ENCODE measurements around the gene MACC1. TPM values are rescaled to one million over a fixed set of nuclear protein-coding genes. Genes with fewer than 3 reads are reported as not detected.

Gene MACC1
- total RNA-seq, 2 donors from 2014 or later: not detected

DNA sequence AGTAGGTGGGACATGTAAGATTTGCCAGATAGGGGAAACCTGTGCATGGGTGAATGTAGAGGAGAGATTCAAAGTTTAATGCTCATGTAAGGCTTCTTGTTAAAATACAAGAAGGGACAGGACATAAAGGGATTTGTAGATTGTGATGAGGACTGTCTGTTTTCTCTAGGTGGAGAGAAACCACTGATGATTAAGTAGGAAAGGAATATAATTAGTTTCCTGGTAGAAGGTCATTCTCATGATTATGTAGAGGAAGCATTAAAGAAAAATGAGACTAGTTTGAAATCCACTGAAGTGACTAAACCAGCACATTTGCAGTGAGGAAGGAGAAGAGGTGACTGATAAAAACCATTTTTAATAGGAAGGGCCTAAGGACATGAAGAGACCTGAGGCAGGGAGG lies 19.6 kb upstream of the MACC1 start:
- Mint-ChIP-seq H3K9me3 (no peaks in the 10 kb centered on the region), H3K27ac (no peak overlapping the region), H3K36me3 (no peaks in the 10 kb centered on the region)
- no peak for DNase-seq (ENCODE audit: low spot score in 2 of 2)
- ATAC-seq: no peak

DNA sequence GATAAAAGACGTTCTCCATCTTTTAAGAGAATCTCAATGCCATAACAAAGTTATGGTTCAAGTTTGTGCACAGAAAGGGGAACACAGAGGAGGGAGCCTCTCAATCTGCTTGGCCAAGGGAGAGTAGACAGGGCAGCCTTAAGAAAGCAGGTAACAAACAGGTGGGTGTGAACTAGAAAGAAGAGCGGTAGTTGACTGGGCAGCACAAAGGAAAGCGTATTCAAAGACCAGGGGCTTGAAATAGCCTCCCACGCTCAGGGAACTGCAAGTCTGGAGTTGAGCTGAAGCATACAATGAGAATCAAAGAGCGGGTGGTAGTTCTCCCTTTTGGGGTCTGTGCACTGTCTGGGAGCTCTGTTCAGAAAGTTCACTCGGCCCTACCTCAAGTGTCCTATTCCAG lies 18.9 kb upstream of the MACC1 start:
- no peak for DNase-seq (ENCODE audit: low spot score in 2 of 2)
- H3K36me3 Mint-ChIP-seq: no peaks in the 10 kb centered on the region
- no peak for ATAC-seq
- H3K27ac Mint-ChIP-seq: no peak overlapping the region
- H3K9me3 Mint-ChIP-seq: no peaks in the 10 kb centered on the region

DNA sequence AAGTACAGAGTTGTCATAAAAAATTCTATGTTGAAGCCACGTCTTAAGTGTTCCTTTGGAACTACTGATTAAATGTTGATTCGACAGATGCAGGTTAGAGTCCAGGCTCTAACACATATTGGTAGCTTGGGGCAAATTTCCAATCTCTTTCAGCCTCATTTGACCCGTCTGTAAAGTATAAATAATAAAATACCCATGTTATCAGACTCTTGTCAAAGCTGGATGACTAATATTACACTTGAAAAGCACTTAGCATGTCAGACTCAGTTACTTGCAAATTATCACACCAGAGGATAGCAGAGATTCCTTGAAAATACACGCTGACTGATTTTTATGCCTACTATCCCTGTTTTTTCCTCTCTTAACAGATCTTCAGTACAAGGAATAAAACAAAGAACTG lies 18.1 kb upstream of the MACC1 start:
- DNase-seq (ENCODE audit: low spot score in 2 of 2) (no peak), ATAC-seq (no peak)
- H3K36me3 Mint-ChIP-seq: no peaks in the 10 kb centered on the region
- H3K9me3 Mint-ChIP-seq: no peaks in the 10 kb centered on the region
- no peak overlapping the region for H3K27ac Mint-ChIP-seq

DNA sequence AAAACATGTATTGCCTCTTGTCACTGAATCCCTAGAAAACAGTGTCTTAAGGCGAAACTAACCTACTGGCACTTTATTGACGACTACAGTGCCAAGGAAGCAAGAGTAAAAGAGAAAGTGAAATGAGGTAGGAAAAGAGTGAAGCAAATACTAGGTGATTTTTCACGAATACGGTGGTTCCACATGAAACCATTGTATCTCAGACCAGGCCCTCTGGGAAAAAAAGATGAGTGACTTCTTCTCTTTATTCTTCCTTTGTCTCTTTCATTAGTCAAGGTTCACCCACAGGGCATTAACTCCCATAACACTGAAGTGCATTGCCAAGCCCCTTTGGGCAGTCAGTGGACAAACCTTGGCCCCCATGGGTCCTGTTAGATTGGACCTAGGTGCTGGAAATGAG lies 16.2 kb upstream of the MACC1 start:
- no peak overlapping the region for H3K27ac Mint-ChIP-seq
- no peaks in the 10 kb centered on the region for H3K36me3 Mint-ChIP-seq
- no peaks in the 10 kb centered on the region for H3K9me3 Mint-ChIP-seq
- DNase-seq (ENCODE audit: low spot score in 2 of 2): no peak
- no peak for ATAC-seq

DNA sequence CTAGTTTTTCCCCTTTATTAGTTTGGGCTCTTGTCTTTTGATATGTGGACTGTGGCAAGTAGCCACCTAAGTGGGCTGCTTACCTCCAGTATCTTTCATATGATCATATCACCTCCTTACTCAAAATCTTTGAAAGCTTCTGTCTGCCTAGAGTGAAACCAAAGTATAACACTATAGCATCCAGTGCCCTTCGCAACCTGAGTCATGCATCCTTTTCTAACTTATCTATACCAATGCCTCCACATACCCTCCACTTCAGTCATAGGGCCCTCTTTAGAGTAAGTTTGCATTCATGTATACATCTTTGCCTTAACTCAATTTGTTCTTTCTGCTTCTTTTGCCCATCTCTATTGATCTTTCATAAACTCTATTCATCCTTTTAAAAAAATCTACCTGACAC lies 15.7 kb upstream of the MACC1 start:
- no peak for DNase-seq (ENCODE audit: low spot score in 2 of 2)
- Mint-ChIP-seq H3K36me3 (no peaks in the 10 kb centered on the region), H3K27ac (no peak overlapping the region), H3K9me3 (no peaks in the 10 kb centered on the region)
- no peak for ATAC-seq

DNA sequence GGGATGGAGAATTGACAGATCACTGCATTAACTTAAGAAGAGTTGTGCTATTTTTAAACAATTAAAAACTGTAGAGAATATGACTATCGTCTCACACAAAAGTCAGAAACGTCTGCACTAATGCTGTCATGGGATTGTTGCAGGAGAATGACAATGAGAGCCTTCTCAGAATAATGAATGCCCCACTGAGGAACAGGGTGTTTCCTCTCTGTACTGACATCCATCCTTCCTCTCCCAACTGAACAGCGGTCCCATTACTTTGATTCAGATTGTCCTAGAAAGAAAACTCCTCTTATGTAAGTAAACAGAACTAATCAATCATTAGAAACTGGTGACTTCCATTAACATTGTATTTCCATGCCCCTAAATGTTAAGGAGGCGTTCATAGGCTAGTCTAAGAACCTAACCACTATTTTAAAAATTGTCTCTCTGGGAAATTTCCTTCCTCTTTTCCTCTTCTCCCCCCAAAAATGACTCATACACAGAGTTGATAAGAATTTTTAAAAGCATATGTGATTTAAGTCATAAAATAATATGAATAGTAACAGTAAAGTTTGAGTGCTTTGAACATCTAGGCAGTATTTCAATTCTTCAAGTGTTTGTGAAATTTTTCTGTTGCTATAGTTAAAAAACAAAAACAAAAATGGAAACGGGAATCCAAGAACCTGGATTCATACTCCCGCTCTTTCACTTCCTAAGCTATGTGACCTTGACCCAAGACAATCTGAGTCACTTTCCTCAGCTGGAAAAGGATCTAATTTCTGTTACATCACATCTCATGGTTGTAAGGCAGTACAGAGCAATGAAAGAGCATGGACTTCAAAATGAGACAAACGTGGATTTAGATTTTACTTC lies 12.7 kb upstream of the MACC1 start:
- Mint-ChIP-seq H3K9me3 (peaks cover 0 to 8% of the 10 kb centered on the region in 2 donors), H3K27ac (no peak overlapping the region), H3K36me3 (no peaks in the 10 kb centered on the region)
- DNase-seq (ENCODE audit: low spot score in 2 of 2): no peak
- ATAC-seq: no peak

DNA sequence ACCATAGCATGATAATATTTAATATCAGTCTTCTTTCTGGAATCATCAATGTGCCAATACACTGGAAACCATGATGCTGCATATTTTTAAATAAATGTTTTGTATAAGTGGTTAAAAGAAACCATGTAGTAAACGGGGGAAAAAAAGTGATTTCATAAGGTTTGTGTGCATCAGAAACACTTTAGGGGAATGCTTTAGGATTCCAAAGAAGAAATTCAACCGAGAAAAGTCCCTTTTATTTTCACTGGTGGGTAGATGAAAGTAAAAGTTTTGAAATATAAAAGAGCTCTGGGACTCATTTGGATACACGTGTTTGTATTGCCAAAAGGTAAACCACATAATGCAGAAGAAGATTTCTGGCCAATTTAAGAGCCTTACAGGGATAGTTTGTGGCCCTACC lies 11.9 kb upstream of the MACC1 start:
- Mint-ChIP-seq H3K9me3 (peaks cover 0 to 10% of the 10 kb centered on the region in 2 donors), H3K27ac (no peak overlapping the region), H3K36me3 (no peaks in the 10 kb centered on the region)
- no peak for ATAC-seq
- DNase-seq (ENCODE audit: low spot score in 2 of 2): no peak

DNA sequence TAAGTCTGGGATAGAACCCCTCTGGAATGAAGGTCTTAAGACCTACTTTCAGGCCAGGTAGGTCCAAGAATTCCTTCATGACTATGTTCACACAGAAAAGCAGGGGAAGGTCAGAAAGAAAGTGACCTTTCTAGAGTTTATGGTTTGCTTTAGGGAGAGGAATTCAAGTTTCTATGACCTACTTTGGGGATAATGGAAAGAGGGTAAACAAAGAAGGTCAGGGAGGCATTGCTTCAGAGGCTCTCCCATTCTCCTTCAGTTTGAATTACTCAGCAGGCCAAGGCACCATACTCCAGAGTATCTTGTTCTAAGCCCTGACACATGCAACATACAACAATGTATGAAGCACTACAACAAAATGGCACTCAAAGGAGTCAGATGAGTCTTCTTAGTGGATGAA lies 11.5 kb upstream of the MACC1 start:
- H3K9me3 Mint-ChIP-seq: peaks cover 0 to 10% of the 10 kb centered on the region in 2 donors
- no peaks in the 10 kb centered on the region for H3K36me3 Mint-ChIP-seq
- DNase-seq (ENCODE audit: low spot score in 2 of 2): no peak
- no peak for ATAC-seq
- no peak overlapping the region for H3K27ac Mint-ChIP-seq

DNA sequence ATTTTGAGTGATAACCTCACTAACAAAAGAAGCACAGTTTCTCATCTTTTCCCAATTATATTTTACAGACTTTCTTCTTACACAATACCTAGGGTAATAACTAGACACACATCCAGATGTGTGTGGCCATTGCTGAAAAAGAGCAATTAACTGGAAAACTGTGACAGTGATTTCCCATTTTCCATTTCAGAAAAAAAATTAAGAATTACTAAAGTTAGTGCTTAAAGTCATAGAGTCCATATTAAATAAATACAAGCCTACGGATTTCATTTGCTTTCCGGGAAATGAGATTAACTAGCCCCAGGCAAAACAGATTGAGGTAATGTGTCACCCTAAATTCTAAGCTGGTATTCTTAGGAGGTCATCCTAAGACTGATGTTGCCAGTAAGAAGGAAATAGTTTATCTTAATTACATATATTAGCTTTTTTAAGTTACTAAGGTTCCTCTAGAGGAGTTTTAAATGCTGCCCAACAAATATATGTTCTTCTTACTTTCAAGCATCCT lies 10.2 kb upstream of the MACC1 start:
- peaks cover 0 to 10% of the 10 kb centered on the region in 2 donors for H3K9me3 Mint-ChIP-seq
- H3K36me3 Mint-ChIP-seq: no peaks in the 10 kb centered on the region
- no peak overlapping the region for H3K27ac Mint-ChIP-seq
- ATAC-seq: no peak
- no peak for DNase-seq (ENCODE audit: low spot score in 2 of 2)

DNA sequence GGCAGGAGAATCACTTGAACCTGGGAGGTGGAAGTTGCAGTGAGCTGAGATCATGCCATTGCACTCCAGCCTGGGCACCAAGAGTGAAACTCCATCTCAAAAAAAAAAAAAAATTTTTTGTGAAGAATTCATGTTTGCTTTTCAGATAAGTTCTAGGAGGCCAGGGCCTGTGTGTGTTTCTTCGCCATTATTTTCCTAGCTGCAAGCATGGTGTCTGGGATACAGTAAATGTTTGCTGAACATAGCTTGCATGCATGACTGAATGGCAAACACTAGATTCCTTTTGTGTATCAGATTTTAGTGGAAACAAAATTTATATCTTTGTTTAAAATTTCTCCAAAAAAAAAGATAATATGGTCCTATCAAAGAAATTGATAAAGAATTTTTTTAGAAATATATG lies 9.7 kb upstream of the MACC1 start:
- DNase-seq (ENCODE audit: low spot score in 2 of 2): no peak

DNA sequence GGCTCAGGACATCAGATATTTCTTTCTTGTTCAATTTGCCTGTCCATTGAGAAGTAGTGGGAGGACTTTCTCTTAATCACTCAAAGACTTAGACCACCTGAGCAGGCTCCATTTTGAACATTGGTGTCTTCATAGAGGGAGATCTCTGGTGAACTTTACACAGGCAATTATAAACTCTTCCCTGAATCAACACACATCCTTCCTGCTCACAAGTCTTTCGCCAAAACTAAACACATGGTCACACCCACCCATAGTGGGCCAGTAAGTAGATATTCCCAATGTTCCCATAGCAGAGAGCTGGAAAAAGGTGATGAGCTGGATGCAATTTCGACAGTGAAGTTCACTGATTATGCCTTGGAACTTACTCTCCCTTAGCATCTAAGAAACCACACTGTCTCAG lies 8.2 kb upstream of the MACC1 start:
- no peak for DNase-seq (ENCODE audit: low spot score in 2 of 2)
- Mint-ChIP-seq H3K9me3 (peaks cover 0 to 10% of the 10 kb centered on the region in 2 donors), H3K36me3 (no peaks in the 10 kb centered on the region), H3K27ac (no peak overlapping the region)
- ATAC-seq: no peak

More for the DNA sequence above, 9.7 kb upstream of the MACC1 start:
- Mint-ChIP-seq H3K36me3 (no peaks in the 10 kb centered on the region), H3K9me3 (peaks cover 0 to 10% of the 10 kb centered on the region in 2 donors), H3K27ac (no peak overlapping the region)
- no peak for ATAC-seq

DNA sequence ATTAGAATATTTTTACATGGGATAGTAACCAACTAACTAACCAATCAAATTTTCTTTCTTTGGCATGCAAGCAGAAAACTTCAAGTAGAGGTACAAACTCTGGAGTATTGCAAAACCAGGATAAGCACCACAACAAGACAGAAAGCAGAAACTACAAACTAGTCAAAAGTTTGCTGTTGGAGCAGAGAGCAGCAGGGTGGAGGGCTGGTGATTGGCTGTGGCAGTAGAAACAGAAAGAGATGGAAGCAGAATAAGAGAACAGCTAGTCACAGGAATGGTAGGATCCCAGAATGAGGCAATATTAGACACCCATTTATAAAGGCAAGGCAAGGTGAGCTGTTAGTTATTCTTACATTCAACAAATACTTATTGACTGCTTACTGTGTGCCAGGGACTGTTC lies 6.8 kb upstream of the MACC1 start:
- no peak overlapping the region for H3K27ac Mint-ChIP-seq
- ATAC-seq (no peak), DNase-seq (ENCODE audit: low spot score in 2 of 2) (no peak)
- no peaks in the 10 kb centered on the region for H3K36me3 Mint-ChIP-seq
- H3K9me3 Mint-ChIP-seq: peaks cover 0 to 10% of the 10 kb centered on the region in 2 donors

DNA sequence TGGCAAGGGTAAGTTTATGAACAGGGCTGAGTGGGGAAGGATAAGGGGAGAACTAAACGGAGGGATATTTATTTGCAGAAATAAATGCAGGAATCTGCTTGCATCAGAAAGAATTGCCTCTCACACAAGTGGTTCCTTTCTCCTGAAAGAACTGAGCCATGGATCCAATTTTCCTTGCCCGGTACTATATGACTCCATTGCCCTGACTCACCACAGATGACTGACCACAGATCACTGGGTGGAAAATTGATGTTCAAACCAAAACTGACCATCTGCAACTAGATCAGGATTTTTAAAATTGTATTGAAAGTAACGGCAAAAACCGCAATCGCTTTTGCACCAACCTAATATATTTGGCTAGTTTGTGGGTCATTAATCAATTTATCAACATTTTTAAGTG lies 6.2 kb upstream of the MACC1 start:
- Mint-ChIP-seq H3K36me3 (no peaks in the 10 kb centered on the region), H3K9me3 (peaks cover 5 to 15% of the 10 kb centered on the region in 2 donors), H3K27ac (no peak overlapping the region)
- DNase-seq (ENCODE audit: low spot score in 2 of 2): no peak
- ATAC-seq: no peak

DNA sequence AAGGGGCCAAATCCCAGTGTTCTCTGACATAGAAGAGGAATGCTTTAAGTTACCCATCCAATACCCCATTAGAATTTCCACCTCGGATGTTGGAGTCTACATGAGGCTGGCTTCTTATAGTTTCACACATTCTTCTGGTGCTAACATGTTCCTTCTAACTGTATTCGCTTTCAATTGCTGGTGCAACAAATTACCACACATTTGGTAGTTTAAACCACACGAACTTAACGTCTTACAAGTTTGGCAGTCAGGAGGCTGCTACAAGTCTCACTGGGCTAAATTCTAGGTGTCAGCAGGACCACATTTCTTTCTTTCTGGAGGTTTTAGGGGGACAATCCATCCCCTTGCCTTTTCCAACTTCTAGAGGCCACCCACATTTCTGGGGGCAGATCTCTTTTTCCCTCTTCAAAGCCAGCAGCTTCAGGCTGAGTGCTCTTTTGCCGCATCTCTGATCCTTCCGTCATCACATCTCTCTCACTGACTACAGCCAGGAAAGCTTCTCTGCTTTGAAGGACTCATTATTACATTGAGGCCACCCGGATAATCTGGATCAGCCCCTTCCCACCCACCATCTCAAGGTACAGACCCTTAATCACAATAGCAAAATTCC lies 5.1 kb upstream of the MACC1 start:
- DNase-seq (ENCODE audit: low spot score in 2 of 2) (no peak), ATAC-seq (no peak)
- Mint-ChIP-seq H3K27ac (no peak overlapping the region), H3K9me3 (peaks cover 5 to 16% of the 10 kb centered on the region in 2 donors), H3K36me3 (no peaks in the 10 kb centered on the region)

DNA sequence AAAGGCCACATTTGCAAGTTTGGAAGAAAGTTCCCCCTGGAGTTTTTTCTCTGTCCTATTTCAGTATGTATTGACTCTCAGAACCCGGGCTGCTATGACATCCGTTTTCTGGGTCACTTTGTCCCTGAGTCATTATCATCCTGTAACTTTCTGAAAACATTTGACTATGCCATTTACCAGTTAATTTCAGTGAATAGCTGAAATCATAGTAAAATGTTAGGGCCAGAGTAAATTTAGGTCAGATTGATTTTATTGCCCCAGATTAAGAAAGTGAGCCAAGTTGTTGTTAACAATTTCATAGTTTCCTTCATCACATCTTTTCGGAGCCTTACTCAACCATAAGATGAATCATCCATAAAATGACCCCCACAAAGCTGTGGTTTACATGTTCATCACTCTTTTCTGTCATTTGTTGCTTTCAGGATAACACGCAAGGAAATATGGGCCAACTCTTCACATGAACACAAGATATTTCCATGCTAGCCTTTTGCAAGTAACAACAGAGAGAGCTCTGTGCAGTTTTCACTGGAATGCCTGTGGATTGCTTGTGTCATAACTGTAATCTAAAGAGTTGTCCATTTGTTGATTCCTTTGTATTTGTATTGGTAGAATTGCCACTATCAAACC lies 3.9 kb upstream of the MACC1 start:
- Mint-ChIP-seq H3K27ac (no peak overlapping the region), H3K9me3 (peaks cover 5 to 15% of the 10 kb centered on the region in 2 donors), H3K36me3 (no peaks in the 10 kb centered on the region)
- DNase-seq (ENCODE audit: low spot score in 2 of 2) (no peak), ATAC-seq (peak; percentile 28 to 72)

DNA sequence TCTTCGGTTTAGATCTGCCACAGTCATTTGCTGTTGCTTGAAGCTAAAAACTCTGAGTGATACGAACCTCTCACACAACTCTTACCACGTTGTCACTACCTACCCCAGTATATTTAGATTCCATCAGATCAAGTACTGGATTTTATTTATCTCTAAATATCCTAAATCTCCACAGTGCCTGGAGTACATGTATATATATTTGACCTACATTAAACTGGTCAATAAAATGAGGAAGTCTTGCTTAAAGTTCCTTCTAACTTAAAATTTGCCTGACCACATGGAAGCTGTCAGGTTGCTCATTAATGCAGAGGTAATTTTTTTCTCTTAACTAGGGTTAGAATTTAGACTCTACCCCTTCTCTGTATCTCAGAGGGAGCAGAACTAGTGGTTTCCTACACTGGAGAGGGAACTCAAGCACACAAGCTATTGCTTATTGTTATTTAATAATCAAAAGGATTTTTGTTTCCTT lies 3.1 kb upstream of the MACC1 start:
- Mint-ChIP-seq H3K9me3 (peaks cover 5 to 11% of the 10 kb centered on the region in 2 donors), H3K27ac (no peak overlapping the region), H3K36me3 (no peaks in the 10 kb centered on the region)
- ATAC-seq (no peak), DNase-seq (ENCODE audit: low spot score in 2 of 2) (no peak)

Measured in activated naive CD4-positive, alpha-beta T cell treated with anti-CD3 and anti-CD28 coated beads, Interleukin-2, amount 50 U/mL, for 72 hours (primary cell).